DMS 273 (cell line): ENCODE data around the gene GPR62.

ENCODE experiments used
- DNase-seq: peaks from one replicate; lab custom pipeline; 2025; ENCODE audit not compliant: unreplicated experiment; lab: John Stamatoyannopoulos, UW

Gene GPR62

DNA sequence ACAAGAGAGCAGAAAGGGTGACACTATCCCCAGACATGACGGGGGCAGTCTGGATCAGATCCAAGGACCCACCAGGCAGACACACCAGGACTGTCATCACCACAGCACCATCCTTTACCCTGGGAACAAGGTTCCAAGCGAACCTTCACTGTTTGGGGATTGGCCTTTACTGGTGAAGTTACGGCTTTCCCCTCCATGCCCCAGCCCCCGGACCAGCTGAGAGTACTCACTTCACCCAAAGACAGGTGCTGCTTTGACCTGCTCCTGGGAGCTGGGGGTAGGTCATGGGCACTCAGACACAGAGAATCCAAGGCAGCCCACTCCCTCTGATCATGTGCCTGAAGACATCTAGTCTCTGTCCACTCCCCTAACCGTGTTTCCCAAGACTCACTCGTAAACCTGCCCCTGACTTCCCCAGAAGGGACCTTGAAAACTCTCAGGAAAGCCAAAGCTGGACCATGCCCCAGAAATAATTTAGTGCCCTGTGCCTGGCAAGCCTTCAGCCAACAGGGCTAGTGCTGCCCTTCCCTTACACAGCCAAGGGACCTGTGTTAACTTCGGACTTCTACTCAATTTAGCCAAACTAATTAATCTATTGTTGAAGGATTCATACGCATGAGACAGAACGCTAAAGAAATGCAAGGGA, 16.3 kb upstream of the GPR62 start:
- no peak for DNase-seq

DNA sequence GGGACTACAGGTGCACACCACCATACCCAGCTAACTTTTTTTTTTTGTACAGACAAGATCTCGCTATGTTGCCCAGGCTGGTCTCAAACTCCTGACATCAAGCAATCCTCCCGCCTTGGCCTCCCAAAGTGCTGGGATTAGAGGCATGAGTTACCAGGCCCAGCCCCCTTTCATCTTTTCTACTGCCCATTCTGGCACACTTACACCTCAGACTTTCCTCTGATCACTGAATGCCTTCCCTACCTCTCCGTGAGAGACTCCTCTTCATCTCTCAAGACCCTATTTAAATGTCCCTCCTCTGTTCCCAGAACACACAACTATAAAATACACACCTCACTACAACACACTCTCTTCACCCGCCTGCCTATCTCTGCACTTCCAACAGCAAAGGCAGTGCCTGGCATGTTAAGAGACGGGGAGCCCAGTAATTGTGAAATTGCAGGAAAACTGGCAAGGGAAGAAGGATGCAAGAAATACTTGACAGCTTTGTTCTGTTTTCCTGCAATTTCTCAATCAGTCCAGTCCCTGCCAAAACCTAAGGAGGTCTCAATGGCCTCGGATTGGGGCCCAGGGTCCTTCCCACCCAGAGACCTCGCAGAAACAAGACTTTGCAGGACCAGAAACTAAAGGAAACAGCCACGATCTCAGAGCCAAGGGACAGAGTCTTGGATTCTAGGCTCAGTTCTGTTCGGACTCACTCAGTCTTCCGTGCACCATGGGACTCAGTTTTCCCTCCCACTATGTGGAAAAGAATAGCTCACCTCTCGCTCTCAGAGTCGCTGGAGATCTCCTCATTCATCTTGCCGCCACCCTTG, 14.3 kb upstream of the GPR62 start:
- DNase-seq = no peak

DNA sequence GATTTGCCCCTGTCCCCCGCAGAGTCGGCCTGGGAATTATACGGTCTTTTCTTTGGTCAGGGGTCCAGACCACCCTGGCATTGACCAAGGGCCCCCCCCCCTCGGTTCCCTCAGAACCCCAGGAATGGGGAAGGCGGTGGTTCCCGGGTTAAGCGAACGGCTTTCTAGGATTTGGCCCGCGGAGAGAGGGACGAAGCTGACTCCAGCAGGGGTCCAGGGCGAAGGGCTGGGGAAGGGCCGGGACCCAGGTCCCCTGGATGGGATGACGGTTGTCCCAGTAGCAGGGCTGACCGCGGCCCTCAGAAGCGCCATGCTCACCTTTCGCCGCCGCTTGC, 13.8 kb upstream of the GPR62 start:
- DNase-seq = no peak

DNA sequence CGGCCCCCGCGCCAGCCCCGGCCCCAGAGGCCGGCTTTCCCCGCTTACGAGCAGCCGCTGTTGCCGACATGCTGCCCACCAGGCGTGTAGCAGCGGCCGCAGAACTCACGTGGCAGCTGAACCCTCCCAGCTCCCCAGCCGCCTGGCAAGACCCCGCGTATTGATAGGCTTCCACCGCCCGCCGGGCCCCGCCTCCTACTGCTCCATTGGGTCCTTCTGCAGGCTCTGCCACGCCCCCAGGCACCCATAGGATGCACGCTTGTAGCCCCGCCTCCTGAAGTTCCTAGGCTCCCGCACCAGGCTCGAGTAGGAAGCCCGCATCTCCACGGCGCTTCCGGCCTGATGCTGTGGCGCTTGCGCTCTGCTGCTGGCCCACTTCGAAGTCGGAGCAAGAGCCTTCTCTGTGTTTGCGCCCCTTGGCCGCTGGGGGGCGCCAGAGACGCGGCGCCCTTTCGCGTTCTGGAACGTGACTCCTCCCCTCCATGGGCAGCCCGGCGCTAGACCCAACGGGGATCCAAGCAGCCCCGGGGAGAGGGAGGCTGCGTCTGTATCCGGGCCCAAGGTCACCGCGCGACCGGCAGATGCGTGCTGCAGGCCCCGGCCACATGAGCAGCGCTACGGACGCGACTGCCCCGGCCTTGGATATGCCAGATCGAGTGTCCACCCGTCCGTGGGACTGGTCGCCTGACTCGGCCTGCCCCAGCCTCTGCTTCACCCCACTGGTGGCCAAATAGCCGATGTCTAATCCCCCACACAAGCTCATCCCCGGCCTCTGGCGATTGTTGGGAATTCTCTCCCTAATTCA, 13.2 kb upstream of the GPR62 start, which contains the start of the genes PARP3 and RRP9:
TSS of gene PARP3 (plus strand) at position 566 of the 805 bp plus-strand sequence. CDS start 993 bp downstream, outside the sequence.
TSS of gene RRP9 (minus strand) at position 107 of the 805 bp plus-strand sequence. CDS start at position 70, 37 bp downstream.
- peak; percentile 99 for DNase-seq

DNA sequence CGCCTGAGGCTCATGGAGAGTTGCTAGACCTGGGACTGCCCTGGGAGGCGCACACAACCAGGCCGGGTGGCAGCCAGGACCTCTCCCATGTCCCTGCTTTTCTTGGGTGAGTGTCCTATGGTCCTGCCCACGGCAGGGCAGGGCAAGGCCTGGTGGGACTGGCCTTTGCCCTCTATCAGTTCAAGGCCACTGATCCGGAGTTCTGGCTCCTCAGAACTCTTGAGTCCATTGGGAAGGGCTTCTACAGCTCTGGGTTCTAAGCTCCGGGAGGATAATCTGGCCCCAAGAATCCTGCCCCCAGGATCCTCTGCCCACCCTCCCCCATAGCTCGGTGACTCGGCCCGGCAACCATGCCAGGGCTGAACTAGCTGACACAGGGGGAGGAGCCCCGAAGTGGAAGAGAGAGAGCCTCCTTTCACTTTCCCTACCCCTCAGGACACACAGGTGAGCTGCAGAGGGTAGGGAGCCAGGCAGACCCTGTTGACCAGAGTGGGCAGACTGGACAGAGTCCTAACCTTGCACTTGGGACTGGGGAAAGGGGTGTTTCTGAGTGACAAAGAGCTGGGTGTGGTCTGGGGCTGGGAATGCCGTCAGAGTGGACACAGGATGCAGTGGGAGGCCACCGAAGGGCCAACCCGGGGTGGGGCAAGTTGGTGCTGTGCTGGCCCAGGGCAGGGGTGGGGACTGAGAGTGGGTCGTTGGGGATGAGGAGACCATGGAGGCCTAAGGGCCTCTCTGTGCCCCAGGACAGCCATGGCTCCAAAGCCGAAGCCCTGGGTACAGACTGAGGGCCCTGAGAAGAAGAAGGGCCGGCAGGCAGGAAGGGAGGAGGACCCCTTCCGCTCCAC, 12.4 kb upstream of the GPR62 start:
- DNase-seq = peak; percentile 46

DNA sequence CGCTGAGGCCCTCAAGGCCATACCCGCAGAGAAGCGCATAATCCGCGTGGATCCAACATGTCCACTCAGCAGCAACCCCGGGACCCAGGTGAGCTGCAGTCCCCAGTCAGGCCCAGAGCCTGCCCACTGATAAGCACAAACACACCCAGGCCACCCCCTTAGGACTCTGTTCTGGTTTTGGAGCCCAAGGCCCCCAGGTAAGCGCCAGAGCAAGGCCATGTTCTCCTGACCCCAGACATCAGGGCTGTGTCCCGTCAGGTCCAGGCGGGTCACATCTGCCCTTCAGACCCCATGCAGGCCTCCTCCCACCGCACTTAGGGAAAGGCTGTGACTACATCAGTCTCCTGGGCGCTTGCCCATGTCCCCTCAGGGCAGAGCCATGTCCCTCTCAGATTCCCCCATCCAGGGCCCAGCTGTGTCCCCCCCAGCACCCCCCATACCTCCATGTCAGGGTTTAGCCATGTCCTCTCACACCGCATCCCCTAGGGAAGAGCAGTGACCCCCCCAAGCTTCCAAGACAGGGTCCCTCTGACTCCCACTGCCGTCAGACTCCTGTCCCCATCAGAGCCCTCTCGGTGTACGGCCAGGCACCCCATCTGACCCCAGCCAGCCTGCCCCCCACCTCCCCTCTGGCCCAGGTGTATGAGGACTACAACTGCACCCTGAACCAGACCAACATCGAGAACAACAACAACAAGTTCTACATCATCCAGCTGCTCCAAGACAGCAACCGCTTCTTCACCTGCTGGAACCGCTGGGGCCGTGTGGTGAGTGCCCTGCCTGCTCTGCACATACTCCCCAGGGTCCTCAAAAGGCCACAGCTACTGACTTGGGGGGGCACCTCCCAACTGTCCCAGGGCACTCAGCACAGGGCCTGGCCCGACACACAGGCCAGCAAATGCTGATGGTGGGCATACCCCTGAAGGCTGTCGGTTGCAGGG, 11.5 kb upstream of the GPR62 start:
- DNase-seq = no peak

DNA sequence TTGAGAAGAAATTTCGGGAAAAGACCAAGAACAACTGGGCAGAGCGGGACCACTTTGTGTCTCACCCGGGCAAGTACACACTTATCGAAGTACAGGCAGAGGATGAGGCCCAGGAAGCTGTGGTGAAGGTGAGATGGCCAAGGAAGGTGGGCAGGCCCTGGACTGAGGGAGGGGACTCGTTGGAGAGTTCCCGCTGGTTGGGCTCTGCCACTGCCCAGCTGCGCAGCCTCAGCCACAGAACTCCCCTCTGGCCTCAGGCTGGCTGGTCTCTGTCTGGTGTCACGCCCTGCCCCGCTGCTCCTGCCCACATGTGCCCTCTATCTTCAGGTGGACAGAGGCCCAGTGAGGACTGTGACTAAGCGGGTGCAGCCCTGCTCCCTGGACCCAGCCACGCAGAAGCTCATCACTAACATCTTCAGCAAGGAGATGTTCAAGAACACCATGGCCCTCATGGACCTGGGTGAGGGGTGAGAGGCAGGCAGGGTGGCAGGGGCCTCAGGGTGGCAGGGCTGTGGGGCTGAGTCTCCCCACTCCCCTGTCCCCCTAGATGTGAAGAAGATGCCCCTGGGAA, 10.6 kb upstream of the GPR62 start:
- no peak for DNase-seq

DNA sequence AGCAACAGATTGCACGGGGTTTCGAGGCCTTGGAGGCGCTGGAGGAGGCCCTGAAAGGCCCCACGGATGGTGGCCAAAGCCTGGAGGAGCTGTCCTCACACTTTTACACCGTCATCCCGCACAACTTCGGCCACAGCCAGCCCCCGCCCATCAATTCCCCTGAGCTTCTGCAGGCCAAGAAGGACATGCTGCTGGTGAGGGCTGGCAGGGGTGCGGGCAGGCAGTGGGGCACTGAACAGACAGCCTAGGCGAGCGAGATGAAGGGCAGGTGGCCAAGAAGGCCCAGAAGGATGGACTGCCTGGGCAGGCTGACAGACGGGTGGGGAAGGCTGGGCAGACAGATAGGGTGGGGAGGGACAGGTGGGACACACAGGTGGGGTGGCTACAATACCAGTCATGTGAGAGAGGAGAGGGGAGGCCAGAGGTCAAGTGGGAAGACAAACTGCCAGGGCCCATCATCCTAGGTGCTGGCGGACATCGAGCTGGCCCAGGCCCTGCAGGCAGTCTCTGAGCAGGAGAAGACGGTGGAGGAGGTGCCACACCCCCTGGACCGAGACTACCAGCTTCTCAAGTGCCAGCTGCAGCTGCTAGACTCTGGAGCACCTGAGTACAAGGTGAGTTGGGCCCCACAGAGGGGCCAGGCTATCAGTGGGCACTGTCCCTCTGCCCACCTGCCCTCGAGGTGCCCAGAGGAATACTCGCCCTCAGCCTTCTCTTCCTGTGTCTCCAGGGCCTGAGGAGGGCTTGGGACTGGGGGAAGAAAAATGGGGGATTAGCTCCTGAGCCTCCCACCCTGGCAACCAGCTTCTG, 9.9 kb upstream of the GPR62 start:
- no peak for DNase-seq

DNA sequence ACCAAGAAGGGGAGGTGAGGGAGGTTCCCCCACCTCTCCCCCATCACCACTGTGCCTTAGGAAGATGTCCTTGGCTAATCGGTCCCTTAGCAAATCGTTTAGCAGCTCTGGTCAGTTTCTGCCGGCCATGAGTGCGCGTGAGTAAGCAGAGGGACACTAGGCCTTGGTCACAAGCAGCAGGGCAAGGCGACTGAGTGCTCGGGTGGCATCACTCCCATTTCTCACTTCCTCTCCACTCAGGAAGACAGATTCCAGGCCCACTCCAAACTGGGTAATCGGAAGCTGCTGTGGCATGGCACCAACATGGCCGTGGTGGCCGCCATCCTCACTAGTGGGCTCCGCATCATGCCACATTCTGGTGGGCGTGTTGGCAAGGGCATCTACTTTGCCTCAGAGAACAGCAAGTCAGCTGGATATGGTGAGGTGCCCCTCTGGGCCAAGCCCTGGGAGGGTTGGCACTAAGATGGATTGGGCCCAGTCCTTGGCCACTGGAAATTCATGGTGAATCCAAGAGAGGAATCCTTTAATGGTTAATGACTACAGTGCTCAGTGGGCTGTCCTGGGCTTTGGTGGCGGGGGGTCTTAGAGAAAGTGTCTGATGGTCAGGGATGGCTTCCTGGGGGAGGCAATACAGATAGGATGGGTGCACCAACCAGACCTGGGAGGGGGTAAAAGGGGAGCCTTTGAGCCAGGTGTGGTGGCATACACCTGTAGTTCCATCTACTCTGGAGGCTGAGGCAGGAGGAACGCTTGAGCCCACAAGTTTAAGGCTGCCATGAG, 9.1 kb upstream of the GPR62 start:
- DNase-seq = no peak

DNA sequence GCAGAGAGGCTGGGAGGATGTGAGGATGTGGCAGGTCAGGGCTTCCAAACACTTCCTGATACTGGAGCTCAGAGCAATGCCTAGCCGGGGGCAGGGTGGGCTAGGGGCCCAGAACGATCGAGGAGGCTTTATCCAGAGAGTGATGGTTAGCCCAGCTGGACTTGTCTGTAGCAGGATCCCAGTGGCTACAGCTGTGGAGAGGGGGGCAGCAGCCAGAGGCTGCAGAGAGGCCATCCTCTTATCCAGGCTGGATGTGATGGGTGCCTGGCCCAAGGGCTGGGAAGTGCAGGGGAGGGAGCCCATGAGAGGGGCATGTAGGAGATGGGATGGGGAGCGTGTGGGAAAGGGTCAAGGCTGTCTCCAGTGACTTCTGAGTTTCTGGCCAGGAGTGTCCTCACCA, 8.4 kb upstream of the GPR62 start:
- no peak for DNase-seq

DNA sequence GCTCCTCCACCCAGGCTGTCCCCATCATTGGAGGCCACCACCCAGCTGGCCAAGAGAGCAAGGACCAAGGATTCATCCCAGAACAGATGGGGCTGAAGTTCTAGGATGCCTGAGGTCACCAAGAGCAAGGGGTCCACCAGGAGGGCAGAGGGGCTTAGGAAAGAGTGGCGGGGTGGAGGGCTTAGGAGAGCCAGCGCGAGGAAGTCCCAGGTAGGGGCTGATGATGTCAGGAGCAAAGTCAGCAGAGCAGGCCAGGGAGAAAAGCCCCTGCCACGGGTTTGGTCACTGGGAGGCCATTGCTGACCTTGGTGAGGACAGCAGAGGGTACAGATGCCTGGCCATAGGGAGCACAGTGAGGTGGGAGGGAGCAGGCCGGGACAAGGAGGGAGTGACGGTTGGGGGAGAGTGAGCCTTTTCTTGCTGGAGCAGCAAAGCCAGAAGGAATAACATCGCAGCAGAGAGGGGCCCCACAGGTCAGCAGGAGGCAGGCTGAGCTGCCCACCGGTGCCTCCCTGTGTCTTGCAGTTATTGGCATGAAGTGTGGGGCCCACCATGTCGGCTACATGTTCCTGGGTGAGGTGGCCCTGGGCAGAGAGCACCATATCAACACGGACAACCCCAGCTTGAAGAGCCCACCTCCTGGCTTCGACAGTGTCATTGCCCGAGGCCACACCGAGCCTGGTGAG, 7.8 kb upstream of the GPR62 start:
- DNase-seq = no peak

DNA sequence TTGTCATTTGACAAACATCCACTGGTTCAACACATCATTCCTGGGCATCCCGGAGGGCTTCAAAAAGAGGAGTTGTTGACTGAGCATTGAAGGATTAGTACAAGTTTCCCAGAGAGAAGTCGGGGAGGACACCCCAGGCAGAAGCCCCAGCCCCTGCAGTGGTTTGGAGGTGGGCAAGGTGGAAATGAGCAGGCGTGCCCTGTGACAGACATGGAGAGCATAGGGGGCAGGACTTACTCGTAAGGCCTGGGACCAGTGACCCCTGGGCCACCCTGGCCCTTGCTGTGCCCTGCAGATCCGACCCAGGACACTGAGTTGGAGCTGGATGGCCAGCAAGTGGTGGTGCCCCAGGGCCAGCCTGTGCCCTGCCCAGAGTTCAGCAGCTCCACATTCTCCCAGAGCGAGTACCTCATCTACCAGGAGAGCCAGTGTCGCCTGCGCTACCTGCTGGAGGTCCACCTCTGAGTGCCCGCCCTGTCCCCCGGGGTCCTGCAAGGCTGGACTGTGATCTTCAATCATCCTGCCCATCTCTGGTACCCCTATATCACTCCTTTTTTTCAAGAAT, 7.1 kb upstream of the GPR62 start:
- DNase-seq = no peak

DNA sequence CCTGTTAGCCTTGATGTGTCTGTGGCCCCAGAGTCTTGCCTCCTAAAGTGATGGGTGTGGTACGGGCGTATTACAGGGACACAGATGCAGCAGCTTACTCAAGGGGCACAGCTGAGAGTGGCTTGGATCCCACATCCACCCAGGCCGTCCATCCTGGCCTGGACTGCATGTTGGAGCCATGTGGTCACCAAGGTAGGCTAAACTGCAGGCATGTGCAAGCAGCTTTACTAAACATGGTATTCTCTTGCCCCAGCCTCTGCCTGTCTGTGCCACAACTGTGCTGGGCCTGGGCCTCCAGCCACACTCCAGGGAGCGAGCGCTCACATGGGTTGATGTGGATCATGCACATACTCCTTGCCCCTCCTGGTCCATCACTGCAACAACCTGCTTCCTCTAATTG, 6.1 kb upstream of the GPR62 start:
- DNase-seq = no peak

DNA sequence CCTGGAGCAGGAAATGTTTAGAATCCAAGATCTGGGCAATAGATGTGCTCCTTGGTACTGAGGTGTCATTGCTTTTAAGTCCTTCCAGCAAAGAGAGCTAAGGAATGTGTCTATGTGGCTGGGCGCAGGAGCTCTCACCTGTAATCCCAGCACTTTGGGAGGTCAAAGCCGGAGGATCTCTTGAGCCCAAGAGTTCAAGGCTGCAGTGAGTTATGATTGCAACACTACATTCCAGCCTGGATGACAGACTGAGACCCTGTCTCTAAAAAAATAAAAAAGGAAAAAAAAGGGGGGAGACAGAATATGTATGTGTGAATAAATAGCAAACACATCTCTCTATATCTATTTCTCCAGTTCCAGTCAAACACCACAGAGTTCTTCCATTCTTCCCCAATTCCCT, 4.3 kb upstream of the GPR62 start:
- DNase-seq = no peak

DNA sequence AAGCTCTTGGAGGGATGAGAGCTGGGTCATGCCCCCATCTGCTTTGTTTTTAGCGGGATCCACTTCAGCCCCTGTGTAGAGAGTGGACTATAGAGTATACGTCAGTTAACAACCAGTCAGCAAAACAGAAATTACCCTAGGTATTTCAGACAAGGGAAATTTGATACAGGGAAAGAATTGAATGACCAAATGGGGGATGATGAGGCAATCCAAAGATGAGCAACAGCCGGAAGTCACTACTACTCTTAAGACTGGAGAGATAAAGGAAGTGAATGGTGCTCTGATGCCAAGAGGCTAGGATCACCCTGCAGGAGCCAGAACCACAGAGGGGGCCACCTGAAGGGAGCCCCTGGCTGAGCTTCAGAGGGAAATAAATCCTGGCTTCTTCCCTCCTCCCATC, 1.7 kb upstream of the GPR62 start:
- peak; percentile 26 for DNase-seq

DNA sequence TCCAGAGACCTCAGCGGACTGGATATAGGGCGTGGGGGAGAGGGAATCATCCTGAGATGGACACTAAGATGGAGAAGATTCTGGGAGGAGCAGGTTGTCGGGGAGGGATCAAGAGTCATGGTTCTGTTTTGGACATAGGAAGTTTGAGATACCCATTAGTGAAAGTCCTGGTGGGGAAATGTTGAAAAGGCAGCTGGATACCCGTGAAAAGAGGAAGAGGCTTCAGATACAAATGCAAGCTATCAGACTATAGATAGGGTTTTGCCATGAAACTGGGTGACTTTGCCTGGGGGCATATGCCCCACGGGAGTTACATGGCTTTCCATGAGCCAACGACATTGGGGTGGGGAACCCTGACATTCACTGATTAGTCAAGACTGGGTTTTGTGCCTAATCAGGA, 1.1 kb upstream of the GPR62 start:
- no peak for DNase-seq

DNA sequence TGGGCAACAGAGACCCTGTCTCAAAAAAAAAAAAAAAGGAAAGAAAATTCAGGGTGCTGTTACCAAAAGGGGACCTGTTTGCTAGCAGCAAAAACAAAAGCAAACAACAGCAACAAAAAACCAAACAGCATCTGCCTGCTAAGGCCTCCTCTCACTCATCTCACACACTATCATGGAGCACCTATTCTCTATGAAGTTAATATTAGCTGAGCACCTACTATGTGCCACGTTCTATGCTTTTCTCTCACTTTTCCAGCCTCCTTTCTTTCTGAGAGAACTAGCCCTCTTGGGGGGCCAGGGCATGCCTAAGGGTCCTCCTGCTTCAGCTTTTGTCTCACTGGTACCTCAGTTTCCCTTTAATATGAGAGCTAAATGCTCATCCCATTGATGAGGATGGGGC, 468 bp upstream of the GPR62 start:
- DNase-seq = no peak
